NCI-H510A treated with DMSO at 0.1 percent for 48 hours (cell line): Measurements from ENCODE around the gene SSH2.

ENCODE experiments used
- DNase-seq: peaks from one replicate; lab custom pipeline; 2025; lab: John Stamatoyannopoulos, UW

Gene SSH2

DNA sequence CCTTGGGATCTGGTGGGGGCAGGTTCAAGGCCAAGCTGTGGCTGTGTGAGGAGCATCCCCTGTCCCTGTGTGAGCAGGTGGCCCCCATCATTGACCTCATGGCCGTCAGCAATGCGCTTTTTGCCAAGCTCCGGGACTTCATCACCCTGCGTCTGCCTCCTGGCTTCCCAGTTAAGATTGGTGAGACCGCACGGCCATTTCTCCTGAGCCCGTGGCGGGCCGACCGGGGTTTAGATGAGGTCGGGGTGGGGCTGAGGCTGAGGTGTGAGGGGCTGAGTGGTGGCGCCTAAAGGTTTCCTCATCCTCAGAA lies 318.0 kb downstream of the SSH2 start:
- no peak for DNase-seq

DNA sequence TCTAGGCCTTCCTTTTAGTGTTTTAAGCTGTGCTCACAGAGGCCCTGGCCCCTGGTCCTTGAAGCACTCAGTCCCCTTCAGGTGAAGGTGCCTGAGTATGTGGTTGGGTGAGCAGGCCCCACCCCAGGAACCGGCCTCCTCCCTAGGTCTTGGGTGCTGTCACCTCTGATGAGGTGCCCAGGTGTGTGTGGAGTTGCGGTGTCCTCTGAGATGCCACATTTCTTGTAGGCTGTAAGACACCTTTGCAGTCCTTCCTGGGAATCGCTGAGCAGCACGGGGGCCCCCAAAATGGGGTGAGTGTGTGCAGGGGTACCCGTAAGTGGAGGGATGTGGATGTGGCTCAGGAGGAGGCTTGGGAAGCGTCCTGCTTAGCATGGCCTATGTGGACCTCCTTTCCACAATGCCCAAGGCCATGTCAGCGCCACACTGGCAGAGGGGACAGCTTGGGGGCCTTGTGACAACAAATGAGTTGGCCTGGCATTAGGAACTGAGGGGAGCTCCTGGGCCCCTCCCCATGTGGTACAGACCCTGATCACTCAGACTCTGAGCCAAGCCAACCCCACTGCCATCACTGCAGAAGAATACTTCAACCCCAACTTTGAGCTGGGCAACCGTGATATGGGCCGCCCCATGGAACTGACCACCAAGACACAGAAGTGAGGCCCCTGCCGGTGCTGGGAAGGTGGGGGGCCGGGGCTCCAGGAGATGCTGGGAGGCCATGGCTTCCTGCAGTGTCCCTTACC lies 318.5 kb downstream of the SSH2 start:
- DNase-seq, result no peak

DNA sequence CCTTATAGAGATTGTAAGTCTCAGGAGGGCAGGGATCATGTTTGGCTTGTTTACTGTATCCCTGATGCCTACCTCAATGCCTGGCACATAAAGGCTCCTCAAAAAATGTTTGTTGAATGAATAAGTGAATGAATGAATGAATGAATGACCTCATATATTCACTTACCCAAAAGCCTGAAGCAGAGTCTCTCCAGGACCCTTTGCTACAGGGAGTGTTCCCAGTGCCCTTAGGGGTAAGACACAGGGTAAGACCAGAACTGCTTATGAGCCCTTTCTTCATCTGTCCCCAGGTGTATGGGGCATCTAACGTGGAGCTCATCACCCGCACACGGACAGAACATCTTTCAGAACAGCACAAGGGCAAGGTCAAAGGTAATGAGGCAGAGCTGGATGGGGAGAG lies 319.6 kb downstream of the SSH2 start:
- DNase-seq, result no peak

DNA sequence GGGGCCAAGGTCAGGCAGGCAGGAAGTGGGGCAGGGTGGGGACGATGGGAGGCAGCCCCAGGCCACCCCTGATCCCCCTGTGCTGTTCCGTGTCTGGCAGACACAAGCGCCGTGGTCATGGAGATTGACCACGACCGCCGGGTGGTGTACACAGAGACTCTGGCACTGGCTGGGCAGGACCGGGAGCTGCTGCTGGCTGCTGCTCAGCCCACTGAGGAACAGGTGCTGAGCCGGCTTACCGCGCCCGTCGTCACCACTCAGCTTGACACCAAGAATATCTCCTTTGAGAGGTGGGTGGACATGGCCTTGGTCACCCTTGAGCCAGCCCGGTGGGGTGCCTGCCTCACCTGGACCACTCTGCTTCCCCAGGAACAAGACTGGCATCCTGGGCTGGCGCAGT lies 321.0 kb downstream of the SSH2 start:
- no peak for DNase-seq

DNA sequence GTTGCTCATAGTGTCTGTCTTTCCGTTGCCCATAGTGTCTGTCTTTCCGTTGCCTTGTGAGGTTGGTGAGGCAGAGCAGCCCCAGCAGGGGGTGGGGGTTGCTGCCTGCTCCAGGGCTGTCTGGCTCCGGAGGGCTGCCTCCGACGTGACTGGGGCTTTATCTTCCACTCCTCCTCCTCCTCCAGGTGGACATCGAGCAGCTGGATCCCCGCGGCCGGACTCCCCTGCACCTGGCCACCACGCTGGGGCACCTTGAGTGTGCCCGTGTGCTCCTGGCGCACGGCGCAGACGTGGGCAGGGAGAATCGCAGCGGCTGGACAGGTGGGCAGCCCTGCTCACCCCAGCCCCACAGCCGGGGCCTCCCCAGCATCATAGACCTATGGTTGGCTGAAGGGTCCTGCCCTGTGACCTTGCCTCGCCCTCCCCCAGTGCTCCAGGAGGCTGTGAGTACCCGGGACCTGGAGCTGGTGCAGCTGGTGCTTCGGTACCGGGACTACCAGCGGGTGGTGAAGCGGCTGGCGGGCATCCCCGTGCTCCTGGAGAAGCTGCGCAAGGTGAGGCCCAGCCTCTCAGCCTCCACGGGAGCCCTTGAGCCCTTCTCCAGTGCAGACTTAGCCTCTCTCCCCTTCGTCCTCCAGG lies 322.4 kb downstream of the SSH2 start:
- DNase-seq, result no peak

DNA sequence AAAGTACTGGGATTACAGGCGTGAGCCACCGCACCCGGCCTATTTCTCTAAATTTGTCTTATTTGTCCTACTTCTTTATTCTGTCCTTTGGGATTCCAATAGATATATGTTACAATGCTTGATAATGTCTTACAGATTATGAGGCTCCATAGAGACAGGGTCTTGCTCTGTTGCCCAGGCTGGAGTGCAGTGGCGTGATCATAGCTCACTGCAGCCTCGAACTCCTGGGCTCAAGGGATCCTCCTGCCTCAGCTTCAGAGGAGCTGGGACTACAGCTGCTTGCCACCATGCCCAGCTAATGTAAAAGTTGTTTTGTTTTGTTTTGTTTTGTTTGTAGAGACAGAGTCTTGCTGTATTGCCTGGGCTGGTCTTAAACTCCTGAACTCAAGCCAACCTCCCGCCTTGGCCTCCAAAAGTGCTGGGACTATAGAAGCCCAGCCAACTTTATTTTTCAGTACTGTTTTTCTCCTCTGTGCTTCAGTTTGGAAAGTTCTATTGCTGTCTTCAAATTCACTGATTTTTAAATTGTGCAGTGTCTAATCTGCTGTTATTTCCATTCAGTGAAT lies 326.8 kb downstream of the SSH2 start:
- DNase-seq, result no peak

DNA sequence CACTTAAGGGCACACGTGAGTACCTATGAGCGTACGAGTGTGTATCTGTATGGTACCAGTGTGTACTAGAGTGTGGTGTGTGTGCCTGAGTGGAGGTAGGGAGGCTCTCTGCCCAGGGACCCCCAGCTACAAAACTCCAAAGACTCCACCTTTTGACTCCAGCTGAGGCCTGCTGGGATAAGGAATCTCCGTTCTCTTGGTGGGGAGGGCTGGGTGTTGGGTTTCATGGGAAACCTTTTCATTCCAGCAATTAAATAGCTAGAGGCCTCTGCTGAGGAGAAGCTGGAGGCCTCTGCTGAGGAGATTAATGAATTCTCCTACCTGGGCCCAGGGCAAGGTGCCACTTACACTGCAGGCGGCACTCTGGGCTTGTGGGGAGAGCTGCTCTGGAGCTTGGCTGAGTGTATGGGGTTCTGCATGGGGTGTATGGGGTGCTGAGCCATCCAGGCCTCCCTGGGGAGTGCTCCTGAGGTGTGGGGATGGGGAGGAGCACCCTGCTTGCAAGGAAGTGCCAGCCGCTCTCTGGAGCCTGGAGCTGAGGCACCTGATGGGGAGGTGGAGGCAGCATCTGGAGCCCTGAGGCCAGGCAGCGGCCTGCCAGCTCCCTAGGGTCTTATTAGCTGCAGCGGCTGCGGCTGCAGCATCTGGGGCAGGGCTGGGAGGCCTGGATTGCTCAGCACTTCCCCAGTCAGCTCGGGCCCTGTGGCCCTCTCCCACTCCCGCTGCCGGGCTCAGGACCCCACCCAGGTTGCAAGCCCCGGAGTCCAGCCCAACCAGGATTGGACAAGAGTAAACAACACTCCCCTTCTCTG lies 332.5 kb downstream of the SSH2 start:
- no peak for DNase-seq

DNA sequence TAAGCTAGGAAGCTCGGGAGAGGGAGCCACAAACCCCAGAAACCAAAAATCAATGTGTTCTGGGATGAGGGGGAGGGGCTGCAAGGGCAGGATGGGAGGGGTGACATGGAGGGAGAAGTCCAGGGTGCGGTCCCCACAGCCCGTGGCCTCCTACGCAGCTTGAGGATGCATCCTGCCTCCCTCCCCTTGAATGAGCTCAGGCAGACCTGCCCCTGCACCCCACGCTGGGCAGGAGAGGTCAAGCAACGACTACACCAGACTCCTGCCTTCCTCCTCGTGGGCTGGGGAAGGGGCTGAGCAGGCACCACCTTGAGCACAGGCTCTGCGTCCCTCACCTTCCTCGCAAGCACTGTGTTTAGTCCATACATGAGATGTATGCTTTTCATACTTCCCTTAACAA lies 333.2 kb downstream of the SSH2 start:
- no peak for DNase-seq

DNA sequence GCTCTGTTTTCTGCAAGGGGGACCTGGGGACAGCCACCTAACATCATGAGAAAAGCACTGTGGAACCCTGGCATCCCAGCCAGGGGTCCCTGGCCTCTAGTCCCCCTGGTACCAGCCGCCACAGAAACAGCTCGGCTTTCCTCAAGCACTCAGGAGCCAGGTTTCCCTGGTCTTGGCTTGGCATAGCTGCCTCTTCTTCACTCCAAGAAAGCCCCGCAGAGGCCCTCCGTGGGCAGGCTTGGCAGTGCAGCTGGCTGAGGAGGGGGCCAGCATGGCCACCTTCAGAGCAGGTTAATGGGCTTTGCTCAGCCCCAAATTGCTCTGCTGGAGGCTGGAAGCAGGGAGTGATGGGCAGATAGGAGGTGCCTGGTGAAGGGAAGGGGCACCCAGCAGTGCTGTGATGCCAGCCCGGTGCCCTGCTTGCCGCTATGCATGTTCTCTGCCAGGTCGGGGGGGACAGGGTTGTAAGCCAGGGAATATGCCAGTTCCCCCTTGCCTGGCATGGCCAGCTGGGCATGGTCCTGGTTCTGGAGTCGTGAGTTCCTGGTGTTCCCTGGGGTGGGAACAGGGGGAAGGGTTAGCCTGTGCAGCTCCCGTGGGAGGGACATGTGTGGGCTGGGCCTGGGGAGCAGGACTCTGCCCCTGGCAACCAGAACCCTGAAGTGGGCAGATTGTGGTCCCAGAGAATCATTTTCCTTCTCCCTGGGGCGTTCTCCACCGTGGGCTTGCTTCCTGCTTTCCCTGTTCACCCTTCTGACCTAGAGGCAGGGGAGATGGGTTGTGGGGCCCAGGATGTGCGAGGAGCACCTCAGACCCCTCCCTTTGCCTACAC lies 333.9 kb downstream of the SSH2 start:
- no peak for DNase-seq

DNA sequence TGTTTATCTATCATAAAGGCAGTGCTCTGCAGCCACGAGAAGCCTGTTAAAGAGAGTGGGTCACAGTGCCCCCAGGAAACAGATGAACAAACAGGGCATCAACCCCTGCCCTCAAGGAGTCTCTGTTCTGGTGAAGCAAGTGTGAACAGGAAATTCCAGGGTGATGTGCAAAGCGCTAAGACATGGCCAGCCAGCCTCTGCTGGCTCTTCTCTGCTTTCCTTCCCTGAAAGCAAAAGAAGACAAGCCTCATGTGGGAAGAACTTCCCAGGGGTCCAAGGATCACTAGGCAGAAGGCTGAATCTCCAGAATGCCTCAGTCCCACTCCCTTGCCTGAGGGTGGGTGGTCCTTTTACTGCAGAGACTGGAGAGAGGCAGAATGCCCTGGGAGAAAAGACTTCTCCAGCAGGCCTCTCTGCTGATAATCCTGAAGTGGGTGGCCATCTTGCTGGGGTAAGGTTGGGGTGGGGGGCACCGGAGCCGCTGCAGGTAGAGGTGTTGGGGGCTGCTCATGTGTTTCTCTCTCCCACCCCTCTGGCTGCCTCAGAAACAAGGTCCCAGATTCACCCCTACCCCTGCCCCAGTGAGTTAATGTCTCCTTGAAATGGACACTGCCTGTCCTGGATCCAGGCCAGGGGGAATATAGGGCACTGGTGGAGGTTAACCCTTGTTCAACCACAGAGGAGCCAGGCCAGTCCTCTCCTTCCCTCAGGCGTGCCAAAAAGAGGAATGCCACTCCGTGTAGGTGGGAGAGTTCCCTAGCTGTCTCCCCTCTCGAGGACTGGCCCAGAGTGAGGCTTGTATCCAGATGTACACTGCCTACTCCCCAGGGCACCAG lies 334.7 kb downstream of the SSH2 start:
- DNase-seq, result no peak

DNA sequence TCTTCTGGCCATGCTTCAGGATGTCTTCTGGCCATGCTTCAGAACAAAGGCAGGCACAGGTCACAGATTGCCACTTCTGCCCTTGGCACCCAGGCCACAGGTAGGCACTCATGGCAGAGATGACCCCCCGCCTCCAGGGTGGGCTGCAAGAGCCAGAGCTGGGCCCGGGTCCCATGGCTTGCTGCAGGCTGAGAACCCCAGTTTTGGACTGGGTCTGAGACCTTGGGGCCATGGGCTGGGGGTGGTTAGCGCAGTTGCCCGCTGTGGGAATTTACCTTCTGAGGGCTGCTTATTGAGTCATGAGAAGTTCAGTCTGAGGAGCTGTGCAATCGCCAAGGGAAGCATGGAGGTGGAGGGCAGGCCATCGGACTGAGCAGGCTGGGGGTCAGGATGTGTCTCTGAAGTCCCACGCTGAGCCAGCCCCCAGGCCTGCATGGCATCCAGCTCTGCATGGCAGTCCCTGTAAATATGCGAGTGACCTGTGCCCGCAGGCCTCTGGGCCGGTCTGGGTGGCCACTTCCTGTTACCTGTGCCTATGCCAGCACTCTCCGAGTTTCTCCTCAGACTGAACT lies 335.4 kb downstream of the SSH2 start:
- no peak for DNase-seq

DNA sequence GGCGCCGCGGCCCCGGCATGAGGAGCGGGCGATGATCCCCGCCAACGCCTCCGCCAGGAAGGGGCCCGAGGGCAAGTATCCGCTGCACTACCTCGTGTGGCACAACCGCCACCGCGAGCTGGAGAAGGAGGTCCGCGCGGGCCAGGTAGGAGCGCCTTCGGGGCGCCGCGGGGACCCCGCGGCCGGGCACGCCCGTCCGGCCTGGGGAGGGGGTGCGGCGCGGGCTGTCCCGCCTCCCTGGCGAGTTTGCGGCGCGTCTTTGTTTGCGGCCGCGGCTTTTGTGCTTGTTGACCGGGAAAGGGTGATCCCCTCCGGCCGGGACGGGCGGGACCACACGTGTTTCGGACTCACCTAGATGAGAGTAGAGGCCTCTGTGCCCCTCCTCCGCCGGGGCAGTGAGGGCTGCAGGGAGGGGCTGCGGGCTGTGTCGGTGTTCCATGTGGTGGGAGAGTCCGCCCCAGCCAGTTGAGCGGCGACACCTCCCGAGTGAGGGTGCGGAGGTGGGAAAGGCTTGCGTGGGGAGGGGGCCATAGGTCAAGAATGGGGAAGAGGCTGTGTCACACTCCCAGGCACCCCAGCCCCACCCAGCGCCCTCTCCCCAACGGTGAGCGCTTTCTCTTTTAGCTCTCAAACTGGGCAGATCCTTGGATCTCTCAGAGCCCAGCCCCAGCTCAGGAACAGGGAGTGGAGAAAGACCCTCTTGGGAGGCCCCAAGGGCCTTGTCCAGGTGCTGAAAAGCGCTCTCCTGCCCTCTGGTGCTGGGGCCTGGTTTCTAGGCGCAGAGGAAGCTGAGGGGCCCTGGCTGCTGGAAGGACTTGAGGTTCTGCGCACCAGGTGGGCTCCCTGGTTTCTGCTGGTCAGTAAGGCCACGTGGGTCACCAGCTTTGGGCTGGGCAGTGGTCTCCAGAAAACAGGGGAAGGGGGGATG lies 336.2 kb downstream of the SSH2 start:
- peak; percentile 30 for DNase-seq

DNA sequence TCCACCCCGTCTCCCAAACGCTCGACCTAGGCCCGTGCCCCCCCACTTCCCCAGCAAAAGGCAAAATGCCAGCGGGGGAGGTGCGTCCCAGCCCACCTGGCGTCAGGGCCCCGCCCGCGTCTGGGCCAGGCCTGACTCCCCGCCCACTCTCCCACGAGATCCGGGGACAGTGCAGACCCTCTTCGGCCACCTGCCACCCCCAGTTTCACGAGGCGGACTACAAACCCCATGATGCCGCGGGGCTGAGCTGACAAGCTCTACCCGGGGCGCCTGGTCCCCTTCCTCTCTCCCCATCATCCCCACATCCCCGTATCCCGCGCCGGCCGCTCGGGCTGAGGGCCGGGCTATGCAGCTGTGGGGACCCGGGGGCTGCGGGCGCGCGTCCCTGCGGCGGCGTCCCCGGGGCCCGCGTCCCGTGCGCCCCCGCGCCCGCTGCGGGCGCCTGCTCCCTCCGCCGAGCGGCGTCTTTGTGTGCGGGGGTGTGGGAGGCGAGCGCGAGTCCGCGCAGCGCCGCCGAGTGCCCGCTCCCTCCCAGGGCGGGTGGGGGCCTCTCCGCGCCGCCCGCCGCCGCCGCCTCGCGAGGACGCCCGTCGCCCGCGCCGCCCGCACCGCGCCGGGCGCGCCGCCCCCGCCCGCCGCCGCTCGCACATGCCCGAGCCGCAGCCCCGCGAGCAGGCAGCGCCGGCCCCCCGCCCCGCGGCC lies 337.0 kb downstream of the SSH2 start, which contains the start of gene ANKRD13B:
Gene ANKRD13B, plus strand, starts transcription at position 283 of the 702 bp plus-strand sequence. CDS start 490 bp downstream, outside the sequence.
- peak; percentile 74 for DNase-seq

DNA sequence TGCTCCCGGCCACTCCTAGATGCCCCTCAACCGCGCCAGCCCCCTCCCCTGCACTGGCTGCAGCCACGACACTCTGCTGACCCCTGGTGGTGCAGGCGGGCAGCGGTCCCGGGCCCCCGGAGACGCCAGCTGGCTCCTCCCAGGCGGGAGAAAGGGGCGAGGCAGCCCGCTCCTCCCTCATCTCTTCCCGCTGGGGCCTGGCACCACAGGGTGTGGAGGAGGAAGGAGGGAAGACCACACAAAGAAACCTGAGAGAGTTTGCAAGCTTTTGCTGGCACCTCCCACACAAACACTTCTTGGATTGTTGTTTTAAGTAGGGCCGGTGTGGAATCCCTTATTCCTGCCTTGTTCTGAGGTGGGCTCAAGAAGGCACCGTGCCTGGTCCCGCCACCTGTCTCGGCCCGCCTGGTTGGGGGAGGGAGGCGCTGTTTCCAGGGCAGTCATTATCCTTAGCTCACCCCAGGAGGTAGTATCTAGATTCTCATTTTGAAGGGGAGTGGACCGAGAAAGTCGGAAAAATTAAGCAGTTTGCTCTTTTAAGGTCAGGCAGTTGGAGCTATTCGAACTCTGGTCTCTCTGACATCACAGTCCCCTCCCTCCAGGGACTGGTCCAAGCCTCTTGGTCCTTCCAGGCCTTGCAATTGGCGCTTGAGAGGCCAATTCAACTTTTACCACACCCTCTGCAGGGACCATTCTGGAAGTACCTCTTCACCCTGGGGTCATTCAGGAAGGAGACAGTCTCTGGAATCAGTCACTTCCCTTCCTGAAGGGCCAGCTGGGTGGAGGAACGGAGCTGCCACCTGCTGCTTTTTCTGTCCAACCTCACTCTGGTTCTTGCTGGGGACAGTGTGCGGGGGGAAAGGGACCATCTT lies 338.1 kb downstream of the SSH2 start:
- peak; percentile 95 for DNase-seq

DNA sequence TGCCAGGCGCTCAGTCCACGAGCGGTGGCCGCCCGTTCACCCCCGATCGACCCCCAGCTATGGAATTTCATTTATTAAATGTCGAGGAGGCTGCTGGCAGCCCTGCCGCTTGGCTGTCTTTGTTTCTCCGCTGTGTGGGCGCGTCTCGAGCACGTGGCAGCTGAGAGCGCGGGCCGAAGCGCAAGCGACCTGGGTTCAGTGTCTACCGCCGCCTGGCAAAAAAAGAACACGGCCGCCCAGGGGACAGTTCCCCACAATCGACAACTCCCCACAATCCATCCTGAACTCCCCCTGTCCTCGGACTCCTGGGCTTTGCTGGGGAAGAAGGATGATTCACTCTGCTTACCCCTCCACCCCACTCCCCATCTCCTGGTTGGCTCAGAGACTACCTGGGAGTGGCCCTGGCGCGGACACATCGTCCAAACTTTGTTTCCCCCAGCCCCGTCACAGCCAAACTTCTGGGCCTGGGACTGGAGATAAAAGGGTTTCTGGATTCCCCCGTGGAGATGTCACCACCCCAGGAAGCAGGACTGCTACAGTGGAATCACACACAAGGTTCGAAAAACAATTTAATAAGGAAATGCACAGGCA lies 338.8 kb downstream of the SSH2 start:
- DNase-seq, result peak; percentile 67

DNA sequence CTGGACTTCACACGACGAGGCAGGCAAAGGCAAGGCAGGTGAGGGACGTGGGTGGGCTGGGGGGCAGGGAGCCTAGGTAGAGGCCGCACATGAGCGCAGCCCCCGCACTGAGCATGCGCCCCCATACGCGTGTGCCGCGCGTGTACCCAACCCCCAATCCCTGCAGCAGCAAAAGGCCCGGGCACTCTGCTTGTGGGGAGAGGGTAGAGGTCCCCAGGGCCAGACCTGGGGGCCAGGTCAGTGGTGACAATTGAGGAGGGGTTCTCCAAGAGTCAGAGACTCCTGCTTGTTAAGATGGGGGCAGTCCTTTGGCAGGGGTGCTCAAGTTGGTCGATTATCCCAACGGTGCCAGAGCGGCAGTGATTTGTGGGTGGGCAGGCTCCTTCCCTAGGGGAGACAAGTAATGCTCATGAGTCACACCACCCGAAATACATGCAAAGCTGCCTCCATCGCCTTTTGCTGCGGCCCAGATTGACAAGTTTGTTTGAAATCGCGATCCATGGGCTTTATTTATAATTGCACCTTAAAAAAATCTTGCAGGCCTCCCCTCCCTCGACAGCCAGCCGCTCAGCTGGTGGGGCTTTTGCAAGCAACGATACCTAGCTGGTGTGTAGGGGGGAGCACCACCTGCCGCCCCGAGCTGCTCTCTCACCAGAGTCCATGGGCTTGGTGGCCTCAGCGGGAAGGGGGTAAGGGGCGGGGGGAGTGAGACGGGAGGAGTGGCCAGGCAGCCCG lies 339.4 kb downstream of the SSH2 start:
- peak; percentile 64 for DNase-seq
